ENCODE data around the gene UBTF. TPM values are rescaled to one million over a fixed set of nuclear protein-coding genes. Genes with fewer than 3 reads are reported as not detected.
A peak's percentile ranks its signal among the peaks of the same experiment; 100 is the strongest.
"Not testable (repeated sequence)": the region's sequence is repeated elsewhere in the genome, so short reads cannot be mapped to it uniquely, and the experiment has no call there.

The UBTF gene
- total and polyA plus RNA-seq, 8 donors: 25.5 to 198 (median 37.3) TPM

DNA sequence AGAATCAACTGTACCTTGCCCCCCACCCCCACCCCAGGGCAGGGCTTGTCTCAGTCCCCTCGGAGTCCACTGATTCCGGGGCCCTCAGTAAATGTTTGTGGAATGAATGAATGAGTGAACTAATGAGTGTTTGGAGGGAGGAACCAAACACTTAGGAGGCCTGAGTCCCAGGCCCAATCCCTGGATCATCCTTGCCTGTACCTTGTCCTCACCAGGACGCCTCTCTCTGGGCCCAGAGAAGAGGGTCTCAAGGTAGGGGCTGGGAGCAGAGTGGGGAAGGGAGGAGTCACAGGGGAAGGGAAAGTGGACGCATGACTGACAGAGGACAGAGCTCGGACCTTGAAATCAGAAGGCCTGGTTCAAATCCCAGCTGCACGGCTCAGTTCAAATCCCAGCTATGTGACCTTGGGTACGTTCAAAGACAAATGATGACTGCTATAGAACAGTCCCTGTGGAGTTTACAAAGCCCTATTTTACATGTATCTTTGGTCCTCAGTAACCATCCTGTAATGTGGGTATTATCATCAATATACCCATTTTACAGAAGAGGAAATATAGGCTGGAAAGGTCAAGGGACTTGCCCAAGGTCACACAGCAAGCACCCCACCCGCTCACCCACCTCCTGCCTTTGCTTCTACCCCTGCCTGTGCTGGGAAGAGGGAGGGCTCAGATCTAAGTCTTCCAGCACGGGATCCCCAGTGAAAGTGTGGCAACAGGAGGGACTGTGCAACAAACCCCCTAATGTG, 30.2 kb upstream of the UBTF start:
- Histone ChIP-seq H3K27me3 (no peaks in the 10 kb centered on the region), H3K4me1 (peaks cover 23 to 25% (median 24%) of the 10 kb centered on the region in 4 donors), H3K4me3 (no peak overlapping the region), H3K36me3 (no peaks in the 10 kb centered on the region), H3K27ac (no peak overlapping the region), H3K9me3 (no peaks in the 10 kb centered on the region)
- TF ChIP-seq, protein P1, sequence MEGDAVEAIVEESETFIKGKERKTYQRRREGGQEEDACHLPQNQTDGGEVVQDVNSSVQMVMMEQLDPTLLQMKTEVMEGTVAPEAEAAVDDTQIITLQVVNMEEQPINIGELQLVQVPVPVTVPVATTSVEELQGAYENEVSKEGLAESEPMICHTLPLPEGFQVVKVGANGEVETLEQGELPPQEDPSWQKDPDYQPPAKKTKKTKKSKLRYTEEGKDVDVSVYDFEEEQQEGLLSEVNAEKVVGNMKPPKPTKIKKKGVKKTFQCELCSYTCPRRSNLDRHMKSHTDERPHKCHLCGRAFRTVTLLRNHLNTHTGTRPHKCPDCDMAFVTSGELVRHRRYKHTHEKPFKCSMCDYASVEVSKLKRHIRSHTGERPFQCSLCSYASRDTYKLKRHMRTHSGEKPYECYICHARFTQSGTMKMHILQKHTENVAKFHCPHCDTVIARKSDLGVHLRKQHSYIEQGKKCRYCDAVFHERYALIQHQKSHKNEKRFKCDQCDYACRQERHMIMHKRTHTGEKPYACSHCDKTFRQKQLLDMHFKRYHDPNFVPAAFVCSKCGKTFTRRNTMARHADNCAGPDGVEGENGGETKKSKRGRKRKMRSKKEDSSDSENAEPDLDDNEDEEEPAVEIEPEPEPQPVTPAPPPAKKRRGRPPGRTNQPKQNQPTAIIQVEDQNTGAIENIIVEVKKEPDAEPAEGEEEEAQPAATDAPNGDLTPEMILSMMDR (IDR thresholded peaks at IDR 0.05): no peak
- no peak for TF ChIP-seq POLR2A (IDR thresholded peaks at IDR 0.05)
- TF ChIP-seq EP300 (IDR thresholded peaks at IDR 0.05): no peak
- TF ChIP-seq POLR2AphosphoS5 (IDR thresholded peaks at IDR 0.05): no peak
- no peak for DNase-seq
- 87 to 90% (median 87%) methylated on average over 9 of the region's 9 CpGs for WGBS, 5 donors
- intact Hi-C loops (cut with DNase I; ENCODE audit: low total_unique reads): no loop called here

DNA sequence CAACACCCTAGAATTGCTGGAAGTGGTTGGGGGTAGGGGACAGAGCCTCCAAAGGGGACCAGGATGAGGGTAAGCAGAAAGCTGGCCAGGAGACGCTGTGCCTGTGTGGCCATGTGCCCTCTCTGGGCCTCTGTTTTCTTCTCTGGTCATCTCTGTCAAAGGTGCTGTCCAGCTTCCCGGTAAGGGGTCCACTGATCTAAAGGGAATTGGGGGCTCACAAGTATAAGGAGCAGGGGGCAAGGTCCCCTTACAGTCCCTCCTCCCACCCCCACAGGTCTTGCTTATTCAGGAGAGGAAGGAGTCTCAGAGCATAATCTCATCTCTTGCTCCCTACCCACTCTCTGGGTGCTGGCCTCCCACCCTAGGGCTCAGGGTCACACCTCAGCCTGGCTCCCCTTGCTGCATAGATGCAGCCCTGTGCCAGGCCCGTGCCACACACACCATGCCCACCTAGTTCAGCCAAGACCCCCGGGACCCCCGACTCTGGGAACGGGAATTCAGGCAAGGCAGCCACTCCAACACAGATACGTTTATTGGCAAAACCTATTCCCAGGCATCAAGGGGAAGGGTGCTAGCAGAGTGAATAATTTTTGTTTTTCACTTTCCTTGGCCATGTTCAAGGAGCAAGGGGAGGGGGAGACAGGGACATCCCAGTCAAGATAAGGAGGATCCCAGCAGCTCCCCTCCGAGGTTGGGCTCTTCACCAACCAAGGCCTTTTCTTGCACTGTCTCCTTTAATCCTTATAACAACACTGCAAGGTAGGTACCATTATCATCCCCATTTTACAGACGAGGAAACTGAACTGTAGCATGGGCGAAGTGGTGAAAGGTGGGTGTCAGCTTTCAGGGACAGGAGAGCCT, 28.6 kb upstream of the UBTF start:
- no peak for DNase-seq
- no peak overlapping the region for H3K4me3 ChIP-seq
- no peaks in the 10 kb centered on the region for H3K9me3 ChIP-seq
- no peak overlapping the region for H3K27ac ChIP-seq
- WGBS, 5 donors: 85 to 91% (median 87%) methylated on average over 7 to 10 of the region's 10 CpGs
- peaks cover 23 to 25% (median 24%) of the 10 kb centered on the region in 4 donors for H3K4me1 ChIP-seq
- H3K36me3 ChIP-seq: no peaks in the 10 kb centered on the region
- no peak for TF ChIP-seq POLR2AphosphoS5 (IDR thresholded peaks at IDR 0.05)
- TF ChIP-seq, protein P1 (IDR thresholded peaks at IDR 0.05): no peak
- TF ChIP-seq EP300 (IDR thresholded peaks at IDR 0.05): no peak
- no peak for TF ChIP-seq POLR2A (IDR thresholded peaks at IDR 0.05)
- intact Hi-C loops (cut with DNase I; ENCODE audit: low total_unique reads): no loop called here
- no peaks in the 10 kb centered on the region for H3K27me3 ChIP-seq

DNA sequence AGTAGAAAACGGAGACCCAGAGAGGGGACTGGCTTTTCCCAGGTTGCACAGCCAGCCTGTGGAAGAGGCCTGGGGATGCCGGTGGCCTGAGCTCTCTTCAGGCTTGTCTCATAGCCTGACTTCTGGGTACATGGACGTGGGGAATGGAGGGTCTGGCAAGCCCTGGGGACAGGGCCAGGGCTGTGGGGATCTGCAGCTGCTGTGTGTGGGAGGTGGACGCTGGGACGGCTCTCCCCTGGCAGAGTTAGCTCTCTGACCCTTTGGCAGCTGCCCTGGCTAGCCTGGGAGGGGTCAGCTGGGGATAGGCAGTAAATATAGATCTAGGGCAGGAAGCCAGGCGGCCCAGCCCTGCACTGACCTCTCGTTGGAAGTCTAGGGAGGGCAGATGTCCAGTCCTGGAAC, 28.0 kb upstream of the UBTF start:
- Histone ChIP-seq H3K27me3 (no peaks in the 10 kb centered on the region), H3K4me3 (no peak overlapping the region), H3K27ac (peak overlapping the region in 1 of 5 donors; percentile 4), H3K4me1 (peaks cover 23 to 25% (median 24%) of the 10 kb centered on the region in 4 donors), H3K36me3 (no peaks in the 10 kb centered on the region), H3K9me3 (no peaks in the 10 kb centered on the region)
- TF ChIP-seq EP300 (IDR thresholded peaks at IDR 0.05) (no peak), POLR2A (IDR thresholded peaks at IDR 0.05) (no peak), POLR2AphosphoS5 (IDR thresholded peaks at IDR 0.05) (no peak)
- TF ChIP-seq, protein P1 (IDR thresholded peaks at IDR 0.05): no peak
- WGBS, 5 donors: 24 to 53% (median 31%) methylated on average over 7 of the region's 7 CpGs
- peak in 1 of 2 donors; percentile 34 for DNase-seq
- intact Hi-C loops (cut with DNase I; ENCODE audit: low total_unique reads): no loop called here

DNA sequence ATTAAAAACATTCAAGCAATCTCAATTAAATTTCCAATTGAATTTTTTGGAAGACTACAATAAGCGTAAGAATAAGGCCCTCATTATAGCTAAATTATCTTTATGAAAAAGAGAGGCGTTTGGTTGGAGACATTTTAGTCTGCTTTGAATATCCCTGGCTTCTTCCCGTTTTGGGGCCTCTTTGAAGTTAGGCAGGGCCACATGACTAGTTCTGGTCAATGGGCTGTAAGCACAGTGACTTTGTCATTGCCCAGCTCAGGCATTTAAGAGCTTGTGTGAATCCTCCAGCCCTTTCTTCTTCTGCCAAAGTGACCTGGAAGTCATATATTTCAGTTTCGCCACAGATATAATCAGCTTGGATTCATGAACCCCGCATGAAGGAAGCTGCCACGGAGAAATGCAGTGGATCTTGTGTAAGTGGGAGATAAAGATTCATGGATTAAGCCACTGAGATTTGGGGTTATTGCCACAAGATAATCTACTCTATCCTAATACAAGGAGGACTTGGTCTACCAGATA, 21.7 kb upstream of the UBTF start:
- H3K27ac ChIP-seq: no peak overlapping the region
- no peaks in the 10 kb centered on the region for H3K27me3 ChIP-seq
- 66 to 81% (median 70%) methylated on average over 6 of the region's 6 CpGs for WGBS, 5 donors
- DNase-seq: no peak
- intact Hi-C loops (cut with DNase I; ENCODE audit: low total_unique reads): no loop called here
- no peaks in the 10 kb centered on the region for H3K36me3 ChIP-seq
- no peaks in the 10 kb centered on the region for H3K9me3 ChIP-seq
- H3K4me3 ChIP-seq: no peak overlapping the region
- H3K4me1 ChIP-seq: peaks cover 1 to 10% (median 6%) of the 10 kb centered on the region in 4 donors
- TF ChIP-seq EP300 (IDR thresholded peaks at IDR 0.05) (no peak), POLR2AphosphoS5 (IDR thresholded peaks at IDR 0.05) (no peak), POLR2A (IDR thresholded peaks at IDR 0.05) (no peak)
- TF ChIP-seq, protein P1 (IDR thresholded peaks at IDR 0.05): no peak

DNA sequence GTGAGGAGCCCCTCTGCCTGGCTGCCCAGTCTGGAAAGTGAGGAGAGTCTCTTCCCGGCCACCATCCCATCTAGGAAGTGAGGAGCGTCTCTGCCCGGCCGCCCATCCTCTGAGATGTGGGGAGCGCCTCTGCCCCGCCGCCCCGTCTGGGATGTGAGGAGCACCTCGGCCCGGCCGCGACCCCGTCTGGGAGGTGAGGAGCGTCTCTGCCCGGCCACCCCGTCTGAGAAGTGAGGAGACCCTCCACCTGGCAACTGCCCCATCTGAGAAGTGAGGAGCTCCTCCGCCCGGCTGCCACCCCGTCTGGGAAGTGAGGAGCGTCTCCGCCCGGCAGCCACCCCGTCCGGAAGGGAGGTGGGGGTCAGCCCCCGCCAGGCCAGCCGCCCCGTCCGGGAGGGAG, 18.4 kb upstream of the UBTF start:
- DNase-seq; H3K27ac ChIP-seq; H3K36me3 ChIP-seq; H3K27me3 ChIP-seq; intact Hi-C loops (cut with DNase I; ENCODE audit: low total_unique reads); H3K4me3 ChIP-seq; H3K9me3 ChIP-seq: not testable (repeated sequence)
- 90 to 95% (median 94%) methylated on average over 2 to 24 of the region's 28 CpGs for WGBS, 5 donors
- H3K4me1 ChIP-seq: peaks cover 0 to 12% (median 3%) of the 10 kb centered on the region in 4 donors
